ENCODE data around the gene FBXW10B. TPM values are rescaled to one million over a fixed set of nuclear protein-coding genes. Genes with fewer than 3 reads are reported as not detected.
"Not testable (repeated sequence)": the region's sequence is repeated elsewhere in the genome, so short reads cannot be mapped to it uniquely, and the experiment has no call there.

FBXW10B gene
- polyA plus RNA-seq, 3 donors, result 0.74 to 2.1 (median 1.1) TPM

DNA sequence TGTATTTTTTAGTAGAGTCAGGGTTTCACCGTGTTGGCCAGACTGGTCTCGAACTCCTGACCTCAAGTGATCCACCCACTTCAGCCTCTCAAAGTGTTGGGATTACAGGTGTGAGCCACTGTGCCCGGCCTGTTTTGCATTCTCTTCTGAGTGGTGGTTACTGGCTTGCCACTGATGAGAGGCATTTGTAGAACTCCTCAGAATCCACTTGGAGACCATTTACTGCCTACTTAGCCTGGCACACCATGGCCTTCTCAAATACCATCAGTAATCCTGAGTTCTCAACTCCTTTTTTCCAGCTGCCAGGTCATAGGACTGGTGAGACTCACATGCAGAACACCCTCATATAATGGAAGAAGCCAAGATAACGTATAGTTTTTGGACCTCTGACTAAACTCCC, 22.5 kb upstream of the FBXW10B start:
- not testable (repeated sequence) for DNase-seq

DNA sequence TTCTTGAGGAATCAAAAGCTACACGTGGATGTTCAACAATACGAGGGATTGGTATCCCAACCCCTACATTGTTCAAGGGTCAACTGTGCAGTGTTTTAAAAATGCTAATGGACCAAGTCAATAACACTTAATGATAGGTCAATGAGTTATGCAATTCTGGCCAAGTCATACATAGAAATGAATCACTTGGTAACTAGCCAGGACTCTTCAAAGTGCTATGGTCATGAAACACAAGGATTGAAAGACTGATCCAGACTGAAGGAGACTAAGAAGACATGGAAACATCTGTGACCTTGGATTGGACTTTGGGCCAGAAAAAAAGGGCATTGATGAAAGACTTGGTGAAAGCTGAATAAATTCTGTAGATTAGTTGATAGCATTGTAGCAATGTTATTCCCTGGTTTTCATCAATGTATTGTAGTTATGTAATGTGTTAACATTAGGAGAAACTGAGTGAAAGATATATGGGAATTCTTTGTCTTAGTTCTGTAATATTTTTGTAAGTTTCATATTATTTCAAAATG, 11.5 kb upstream of the FBXW10B start:
- DNase-seq, result not testable (repeated sequence)

DNA sequence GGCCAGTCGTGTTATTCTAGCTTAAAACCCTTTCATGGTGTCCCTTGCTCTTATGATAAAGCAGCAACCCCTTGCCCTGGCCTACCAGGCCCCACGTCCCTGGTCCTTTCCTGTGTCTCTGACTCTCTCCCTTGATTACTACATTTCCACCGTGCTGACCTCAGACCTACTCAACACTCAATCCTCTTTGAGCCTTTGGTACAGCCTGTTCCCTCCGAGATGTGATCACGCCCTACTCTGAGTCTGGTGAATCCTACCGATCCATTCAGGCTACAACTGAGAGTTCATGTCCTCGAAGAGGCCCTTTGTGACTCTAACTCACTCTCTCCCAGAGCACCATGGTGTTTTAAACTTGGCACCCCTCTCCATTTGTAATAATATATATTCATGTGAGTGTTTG, 10.5 kb upstream of the FBXW10B start:
- DNase-seq, result not testable (repeated sequence)

DNA sequence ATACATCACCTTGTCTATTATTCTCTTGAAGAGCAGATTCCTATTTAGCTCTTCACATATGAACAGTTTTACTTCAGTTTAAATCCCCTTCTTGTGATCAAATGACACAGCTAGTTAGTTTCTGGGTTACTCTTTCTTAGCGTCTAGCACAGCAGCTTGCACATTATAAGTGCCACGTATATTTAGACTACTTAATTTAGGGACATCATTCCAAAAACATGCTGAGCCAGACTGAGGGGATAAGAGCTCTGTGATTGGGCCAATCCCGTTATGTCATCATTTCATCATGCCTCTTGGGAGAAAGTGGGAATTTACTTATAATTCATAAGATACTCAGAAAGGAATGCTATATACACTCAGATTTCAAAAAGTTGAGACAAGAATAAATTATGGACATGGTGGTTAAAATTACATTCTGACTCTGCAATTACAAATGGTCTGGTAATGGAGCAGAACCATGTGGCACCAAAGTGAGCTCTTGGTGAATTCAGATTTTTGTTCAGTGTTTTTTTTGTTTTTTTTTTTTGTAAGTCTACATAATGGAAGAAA, 4.2 kb upstream of the FBXW10B start:
- not testable (repeated sequence) for DNase-seq

DNA sequence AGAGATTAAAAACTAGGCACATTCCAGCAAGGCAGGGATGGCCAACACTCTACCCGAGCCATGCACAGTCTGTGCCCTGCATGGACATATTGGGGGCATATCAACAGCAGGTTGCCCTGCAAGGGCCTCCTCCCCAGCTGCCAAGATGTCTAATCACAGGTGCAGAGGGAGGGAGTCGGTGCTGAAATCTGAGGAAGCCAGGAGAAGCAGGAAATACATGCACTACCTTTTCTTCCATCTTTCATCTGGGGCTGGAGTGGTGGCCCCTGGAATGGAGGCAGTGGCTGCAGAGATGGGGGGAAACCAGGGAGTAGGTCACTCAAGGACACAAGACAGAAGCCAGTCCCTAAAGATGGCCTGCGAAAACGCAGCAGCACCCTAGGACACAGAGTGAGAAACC, 3.8 kb upstream of the FBXW10B start:
- DNase-seq, result not testable (repeated sequence)

DNA sequence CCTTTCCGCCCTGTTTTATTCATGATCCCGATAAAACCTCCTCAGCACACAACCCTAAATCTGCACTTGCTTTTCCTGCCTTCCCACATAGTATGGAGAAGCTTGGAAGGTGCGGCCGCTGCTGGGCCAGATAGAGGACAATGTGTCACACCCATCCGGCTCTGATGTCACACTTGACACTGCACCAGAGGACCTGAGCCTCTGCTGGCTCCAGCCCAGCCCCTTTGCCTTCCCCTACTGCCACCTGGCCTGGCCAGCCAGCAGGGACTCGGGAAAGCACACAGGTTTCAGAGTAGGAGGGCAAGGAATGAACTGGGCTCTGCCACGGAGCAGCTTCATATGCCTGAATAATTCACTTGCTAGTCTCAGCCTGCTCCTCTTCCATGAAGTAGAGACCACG, 2.6 kb upstream of the FBXW10B start:
- DNase-seq, result not testable (repeated sequence)

DNA sequence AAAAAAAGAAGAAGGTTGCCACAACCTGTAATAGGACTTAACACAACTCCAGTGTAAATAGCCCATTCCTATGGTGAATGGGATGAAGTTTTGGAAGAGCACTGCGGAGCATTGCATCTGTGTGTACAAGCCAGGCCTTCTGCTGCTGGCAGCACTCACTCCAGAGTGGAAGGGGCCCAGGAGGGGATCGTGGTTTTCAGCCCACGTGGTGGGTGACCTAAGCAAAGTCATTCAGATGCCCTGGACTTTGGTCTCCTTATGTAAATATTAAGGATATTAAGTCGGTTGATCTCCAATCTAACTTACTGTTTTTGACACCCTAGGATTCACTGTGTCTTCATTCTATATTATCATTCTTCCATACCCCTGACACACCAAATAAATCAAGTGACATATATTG, 2.7 kb downstream of the FBXW10B start:
- not testable (repeated sequence) for DNase-seq

DNA sequence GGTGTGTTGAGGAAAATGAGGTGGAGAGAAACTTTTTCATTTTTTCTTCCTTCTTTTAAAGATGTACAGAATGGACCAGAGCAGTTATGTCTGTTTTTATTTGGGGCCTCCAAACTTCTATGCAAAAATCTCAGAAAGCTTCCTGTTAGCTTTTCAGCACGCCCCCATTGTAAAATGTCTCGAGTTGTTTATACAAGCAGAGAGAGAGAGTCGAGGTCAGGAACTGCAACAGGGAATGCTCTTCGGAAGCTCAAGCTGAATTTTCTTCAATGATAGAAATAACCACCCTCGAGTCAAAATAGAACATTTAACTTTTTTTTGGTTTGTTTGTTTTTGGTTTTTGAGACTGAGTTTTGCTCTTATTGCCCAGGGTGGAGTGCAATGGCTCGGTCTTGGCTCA, 3.7 kb downstream of the FBXW10B start:
- DNase-seq, result peak; percentile 12

DNA sequence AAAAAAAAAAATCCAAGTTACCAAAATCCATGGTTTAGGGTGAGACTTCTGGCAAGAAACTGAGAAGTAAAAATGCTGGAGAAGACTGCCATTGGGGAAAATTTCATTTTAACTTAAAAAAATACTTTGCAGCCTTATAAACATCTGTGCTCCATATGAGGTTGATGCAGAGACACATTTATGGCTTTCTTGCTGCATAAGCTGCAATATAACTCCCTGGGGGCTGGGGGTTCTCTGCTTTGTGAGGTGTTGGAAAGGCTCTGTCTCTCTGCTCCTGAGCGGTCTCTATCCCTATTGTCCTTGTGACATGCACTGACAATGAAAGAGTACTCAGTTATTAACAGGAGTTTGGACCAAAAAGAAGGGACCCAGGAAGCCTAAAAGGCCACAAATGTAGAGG, 6.4 kb downstream of the FBXW10B start:
- DNase-seq, result not testable (repeated sequence)

DNA sequence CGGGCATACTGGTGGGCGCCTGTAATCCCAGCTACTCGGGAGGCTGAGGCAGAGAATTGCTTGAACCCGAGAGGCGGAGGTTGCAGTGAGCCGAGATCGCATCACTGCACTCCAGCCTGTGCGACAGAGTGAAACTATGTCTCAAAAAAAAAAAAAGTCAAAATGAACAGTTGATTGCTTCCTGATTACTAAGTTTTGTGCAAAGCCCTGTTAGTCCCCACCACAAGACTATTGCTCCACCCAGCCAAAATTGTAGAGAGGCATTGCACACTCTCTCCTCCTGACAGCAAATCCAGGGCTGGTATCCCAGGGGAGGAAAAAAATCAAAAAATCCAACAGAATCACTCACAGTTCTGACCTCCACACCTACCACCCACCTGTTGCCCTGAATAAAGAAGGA, 26.5 kb downstream of the FBXW10B start:
- DNase-seq, result not testable (repeated sequence)

DNA sequence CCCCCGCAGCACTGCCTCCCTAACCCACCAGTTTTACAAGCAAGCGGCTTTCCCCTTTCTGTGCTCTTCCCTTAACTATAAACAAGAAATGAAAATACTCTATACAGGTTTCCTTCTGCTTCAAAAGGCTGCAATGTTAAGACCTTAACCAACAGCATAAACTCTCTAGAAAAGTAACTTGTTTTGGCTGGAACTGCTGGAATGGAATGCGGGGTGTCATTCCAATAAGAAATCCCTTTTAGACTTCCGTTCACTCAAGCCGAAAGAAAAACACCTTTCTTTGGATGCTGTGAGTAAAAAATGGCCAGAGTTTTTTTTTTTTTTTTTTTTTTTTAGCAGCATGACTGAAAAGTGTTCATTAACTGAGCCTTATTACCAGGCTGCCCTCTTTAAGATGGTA, 27.5 kb downstream of the FBXW10B start:
- DNase-seq, result peak; percentile 15

DNA sequence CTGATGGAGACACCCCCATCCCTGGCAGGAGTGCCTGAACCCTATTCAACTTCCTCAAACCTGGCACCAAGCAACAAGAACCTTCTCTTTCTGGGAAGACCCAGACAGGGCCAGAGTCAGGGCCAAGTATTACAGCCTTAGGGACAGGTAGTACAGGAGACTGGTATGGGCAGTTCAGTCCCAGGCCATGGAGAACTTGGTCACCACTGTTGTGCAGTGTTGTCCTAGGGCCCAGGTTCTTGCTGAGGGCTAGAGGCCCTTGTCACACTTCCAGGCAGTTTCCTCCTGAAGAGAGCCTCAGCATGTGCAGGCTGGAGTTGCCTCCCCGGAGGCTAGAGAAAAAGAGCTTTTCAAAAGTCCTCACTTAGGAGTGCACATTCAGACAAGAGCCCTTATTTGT, 28.7 kb downstream of the FBXW10B start:
- DNase-seq, result not testable (repeated sequence)

DNA sequence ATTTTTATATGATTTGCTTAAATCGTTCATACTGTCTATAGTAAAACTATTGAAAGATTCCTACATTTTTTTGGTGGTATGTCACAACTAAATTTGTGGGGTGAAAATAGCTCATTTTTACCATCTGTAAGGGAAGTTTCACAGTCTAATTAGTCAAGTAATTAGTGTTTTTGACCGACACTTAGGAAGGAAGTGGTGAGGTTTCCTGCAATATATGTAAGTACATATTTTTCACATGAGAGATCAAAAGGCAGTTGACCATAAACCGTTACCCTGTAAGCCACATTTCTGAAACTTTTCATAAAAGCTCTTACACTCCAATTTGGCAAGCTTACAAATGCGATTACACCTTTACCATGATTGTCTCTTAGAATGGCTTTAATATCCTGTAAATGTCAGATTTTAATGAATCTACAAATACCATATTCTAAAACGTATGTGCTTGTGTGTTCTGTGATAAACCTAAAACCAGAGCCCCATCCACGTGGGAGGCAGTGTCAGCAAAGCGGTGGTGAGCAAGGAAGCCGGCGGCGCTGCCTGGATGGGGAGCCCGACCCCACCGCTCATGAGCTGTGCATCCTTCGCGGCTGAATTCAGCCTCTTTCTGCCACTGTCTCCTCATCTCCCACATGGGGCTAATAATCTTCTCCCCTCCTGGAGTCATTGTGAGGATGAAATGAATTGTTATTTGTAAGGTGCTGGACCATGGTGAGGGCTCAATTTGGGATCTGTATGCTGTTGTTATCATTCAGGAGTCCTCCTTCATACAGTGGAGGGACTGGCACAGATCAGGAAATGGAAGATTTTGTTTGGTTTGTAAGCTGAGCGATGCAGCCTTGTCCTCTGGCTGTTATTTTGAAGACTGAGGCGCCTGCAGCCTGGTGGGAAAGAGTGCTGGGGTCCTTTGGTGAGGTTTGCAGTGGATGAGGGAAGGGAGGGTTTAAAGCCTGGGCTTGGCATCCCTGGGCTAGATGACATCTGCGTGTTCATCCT, 29.7 kb downstream of the FBXW10B start:
- not testable (repeated sequence) for DNase-seq

DNA sequence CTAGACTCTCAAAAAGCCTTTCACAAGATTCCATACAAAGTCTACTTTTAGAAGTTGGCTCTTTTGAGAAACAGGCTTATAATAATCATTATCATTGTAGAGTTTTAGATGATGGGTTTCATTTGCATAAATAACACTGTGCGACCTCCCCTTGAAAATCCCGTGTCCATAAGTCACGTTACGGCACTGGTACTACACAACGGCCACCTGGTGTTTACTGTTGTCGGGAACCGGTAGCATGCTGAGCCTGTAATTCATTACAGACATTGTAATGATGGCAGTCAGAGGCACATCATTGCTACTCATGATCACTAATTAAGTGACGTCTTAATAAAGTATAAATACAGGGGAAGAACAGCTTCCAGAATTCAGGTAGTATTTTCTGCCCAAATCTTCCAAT, 31.5 kb downstream of the FBXW10B start:
- DNase-seq, result not testable (repeated sequence)

DNA sequence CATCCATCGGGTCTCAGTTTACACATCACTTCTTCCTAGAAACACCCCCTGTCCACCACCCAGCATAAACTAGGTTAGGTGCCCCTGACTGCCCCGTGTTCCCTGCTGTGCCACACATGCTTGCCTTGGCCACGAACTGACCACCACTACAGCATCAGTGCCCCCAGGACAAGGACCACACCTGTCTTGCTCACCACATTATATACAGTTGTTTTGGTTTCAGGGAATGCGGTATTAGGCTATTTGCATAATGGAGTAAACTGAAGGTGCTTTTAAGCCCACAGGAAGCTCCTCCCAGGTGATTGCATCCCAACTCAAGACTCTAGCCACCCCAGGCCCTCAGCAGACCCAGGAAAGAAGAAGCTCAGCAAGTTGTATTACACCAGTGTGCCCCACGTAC, 36.2 kb downstream of the FBXW10B start:
- DNase-seq, result not testable (repeated sequence)

DNA sequence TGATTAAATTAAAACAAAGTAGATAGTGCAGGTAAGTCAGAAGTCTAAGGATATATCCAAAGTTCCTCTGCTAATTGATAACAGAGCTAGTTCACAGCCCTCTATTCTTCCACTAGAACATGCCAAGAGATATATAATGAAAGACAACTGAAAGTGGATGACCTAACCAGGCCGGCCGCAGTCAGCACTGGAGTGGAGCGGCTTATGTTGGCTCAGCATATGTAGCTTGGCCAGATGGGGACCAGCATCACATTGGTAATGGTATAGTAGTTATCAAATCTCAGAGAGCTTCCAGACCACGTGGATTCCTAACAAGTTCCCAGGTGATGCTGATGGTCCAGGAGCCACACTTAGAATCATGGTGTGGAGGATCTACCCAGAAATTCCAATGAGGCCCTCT, 38.0 kb downstream of the FBXW10B start:
- not testable (repeated sequence) for DNase-seq

DNA sequence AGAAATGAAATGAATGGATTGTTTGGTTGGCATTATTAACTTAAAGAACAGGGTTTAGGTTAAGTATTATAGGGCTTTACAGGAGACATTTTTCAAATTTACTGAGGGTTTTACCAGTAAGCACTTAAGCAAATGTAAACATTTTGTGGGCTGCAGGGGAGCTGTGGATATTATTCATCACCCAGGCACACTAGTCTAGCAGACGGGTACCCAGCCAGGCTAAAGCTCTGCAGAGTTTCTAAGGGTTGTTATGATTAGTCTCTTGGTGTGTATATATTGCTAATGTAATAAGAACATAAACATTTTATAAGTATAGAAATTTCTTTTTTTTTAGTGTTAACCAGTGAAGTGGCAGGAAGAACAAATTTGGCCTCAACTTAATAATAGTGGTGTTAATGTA, 42.7 kb downstream of the FBXW10B start:
- DNase-seq, result not testable (repeated sequence)

DNA sequence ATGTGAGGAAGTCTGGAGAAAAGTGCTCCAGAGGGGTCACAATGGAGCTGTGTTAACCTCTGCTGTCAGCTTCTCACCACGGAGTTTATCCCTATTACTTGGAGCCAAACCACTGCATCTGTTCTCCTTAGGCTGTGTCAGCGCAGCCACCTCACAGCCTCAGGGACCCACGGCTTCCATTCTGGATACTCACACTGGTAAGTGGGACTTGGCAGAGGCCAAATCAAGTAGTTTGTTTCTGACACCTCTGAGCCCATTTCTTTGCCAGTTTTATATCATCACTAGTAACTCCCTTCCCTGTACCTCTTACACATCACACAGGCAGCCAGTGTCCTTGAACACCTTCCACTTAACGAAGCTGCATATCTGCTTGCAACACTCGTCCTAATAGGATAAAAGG, 44.8 kb downstream of the FBXW10B start:
- DNase-seq, result not testable (repeated sequence)

DNA sequence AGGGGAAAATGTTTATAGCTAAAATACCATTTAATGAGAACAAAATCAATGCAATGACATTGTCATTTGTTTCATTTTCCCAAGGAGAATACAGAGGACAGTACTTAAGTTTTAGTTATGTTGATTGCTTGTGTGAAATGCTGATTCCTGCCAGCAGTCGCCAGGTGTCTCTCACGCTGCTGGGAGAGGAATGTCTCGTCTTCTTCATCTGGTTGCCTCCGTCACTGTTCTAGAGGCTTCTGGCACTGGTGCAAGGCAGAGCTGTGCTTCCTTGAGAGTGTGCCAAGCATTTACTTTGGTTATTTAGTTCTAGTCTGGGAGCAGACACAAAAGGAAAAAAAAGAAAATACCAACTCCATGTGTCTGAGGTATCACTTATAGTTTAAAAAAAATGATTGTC, 45.6 kb downstream of the FBXW10B start:
- DNase-seq, result not testable (repeated sequence)

Measured in renal pelvis (tissue), 4 donors.